ENCODE results near the gene TLE1.
"Not testable (repeated sequence)": the region's sequence is repeated elsewhere in the genome, so short reads cannot be mapped to it uniquely, and the experiment has no call there.

TLE1 gene

GRCh38 chr9:81652058-81652687, 37.2 kb downstream of the TLE1 start:
- no peak for DNase-seq (ENCODE audit: low read depth)

- no peak for DNase-seq (ENCODE audit: low read depth)
Measured at GRCh38 chr9:81650586-81651515, 38.5 kb downstream of the TLE1 start.

- DNase-seq (ENCODE audit: low read depth): no peak
Measured at GRCh38 chr9:81649475-81650240, 39.7 kb downstream of the TLE1 start.

DNA sequence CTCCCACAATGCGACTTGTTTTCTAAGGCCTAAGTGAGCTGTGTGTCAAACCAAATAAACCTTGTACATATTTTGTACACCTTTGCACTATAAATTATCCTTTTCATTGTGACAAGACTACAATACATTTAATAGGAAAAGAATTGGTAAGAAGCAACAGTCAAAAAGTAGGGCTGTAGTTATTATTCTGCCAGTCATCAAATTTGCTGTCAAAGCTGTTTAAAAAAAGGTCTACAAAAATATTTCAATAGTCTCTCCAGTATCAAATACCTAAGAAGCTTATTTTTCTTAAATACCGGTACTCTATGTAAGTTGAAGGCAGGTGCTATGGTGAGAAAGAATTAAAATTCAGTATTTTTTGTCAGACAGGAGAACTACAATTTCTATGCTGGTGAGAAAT, 40.5 kb downstream of the TLE1 start:
- DNase-seq (ENCODE audit: low read depth): no peak

DNA sequence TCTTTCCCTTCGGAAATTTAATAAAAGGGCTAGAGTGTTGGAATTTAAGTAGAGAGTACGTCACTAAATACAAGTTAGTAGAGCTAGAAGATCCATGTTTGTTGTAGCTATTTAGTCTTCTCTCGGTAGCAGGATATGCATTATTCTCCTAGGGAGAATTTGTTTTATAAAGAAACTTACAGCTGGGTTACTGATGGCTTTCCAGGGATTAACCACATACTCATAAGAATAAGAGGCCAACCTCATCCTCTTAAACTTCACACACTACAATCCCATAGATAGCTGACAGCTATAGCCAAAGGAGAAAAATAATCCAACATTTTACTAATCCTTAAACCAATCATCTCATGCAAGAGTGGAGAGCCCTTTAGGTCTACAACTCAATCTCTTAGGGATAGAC, 43.0 kb downstream of the TLE1 start:
- DNase-seq (ENCODE audit: low read depth): no peak

- not testable (repeated sequence) for DNase-seq (ENCODE audit: low read depth)
Measured at GRCh38 chr9:81644513-81644912, 44.8 kb downstream of the TLE1 start.

GRCh38 chr9:81637276-81637675, 52.1 kb downstream of the TLE1 start:
- no peak for DNase-seq (ENCODE audit: low read depth)

GRCh38 chr9:81636255-81636599, 53.1 kb downstream of the TLE1 start:
- DNase-seq (ENCODE audit: low read depth): no peak

GRCh38 chr9:81635521-81636254, 53.7 kb downstream of the TLE1 start:
- no peak for DNase-seq (ENCODE audit: low read depth)

DNA sequence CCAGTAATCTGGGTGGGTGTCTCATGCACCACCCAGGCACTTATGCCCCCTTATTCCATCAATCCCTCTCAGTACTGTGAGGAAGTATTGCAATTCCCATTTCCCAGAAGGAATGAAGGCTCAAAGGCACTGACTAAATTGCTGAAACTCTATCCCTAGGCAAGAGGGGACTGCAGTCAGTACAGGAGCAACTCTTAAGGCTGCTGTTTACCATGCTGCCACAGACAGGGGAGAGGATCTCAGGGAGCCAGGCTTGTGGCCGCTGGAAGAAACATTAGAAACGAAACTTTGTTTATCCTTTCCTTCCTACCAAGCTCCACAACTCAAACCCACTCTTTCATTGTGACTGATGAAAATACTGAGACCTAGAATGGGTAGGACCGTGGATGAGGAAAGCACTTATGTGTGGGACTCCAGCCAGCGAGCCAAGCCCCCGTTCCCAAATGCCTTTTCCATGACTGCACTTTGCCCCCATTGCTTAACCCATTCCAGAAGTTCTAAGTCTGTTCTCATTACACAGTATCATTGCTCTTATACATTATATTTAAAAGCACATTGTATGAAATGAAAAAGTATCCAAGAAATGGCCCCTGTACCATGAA, 54.3 kb downstream of the TLE1 start:
- DNase-seq (ENCODE audit: low read depth): no peak

DNA sequence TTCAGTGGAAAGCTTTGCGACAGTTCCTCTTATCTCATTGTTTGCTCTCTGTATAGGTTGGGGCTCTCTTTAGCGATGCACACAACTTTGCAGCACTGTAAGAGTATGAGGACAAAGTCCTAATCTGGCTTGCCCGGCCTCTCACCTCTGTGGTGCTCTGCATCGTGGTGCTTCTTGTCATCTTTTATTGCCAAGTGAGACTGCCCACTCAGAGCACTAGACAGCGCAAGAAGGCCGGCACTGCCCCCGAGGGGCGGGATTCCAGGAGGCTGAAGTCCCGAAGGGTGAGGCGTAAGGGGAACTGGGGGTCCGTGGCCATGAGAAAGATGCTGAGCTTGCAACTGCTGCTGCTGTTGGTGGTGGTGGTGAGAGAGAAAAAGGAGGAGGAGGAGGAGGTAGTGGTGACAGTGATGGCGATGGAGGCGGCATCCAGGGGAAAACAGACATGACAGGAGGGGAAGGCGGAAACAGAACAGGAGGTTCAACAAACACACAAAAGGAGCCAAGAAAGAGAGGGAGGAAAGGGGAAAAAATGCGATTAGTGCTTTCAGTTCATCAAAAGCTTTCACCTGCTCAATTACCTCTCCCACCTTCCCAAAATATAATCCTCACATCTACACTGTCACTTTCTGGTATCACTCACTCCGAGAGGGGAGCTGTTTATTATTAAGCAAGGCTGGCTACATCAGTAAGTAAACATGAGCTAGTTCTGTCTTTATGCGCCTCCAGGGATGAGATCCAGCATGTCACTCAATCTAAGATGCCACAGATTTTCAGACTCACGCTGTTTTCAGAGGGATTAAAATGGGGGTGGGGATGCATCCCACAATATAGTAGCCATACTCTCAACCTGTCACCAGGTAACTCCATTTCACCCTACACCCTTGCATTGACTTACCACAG, 55.1 kb downstream of the TLE1 start:
- no peak for DNase-seq (ENCODE audit: low read depth)

GRCh38 chr9:81632599-81632998, 56.7 kb downstream of the TLE1 start:
- no peak for DNase-seq (ENCODE audit: low read depth)

GRCh38 chr9:81631218-81631745, 58.1 kb downstream of the TLE1 start:
- no peak for DNase-seq (ENCODE audit: low read depth)

- DNase-seq (ENCODE audit: low read depth): no peak
Measured at GRCh38 chr9:81629440-81629839, 59.9 kb downstream of the TLE1 start.

GRCh38 chr9:81628897-81629296, 60.5 kb downstream of the TLE1 start:
- no peak for DNase-seq (ENCODE audit: low read depth)

- DNase-seq (ENCODE audit: low read depth): no peak
Measured at GRCh38 chr9:81627481-81627880, 61.9 kb downstream of the TLE1 start.

GRCh38 chr9:81626511-81626910, 62.8 kb downstream of the TLE1 start:
- DNase-seq (ENCODE audit: low read depth): no peak

DNA sequence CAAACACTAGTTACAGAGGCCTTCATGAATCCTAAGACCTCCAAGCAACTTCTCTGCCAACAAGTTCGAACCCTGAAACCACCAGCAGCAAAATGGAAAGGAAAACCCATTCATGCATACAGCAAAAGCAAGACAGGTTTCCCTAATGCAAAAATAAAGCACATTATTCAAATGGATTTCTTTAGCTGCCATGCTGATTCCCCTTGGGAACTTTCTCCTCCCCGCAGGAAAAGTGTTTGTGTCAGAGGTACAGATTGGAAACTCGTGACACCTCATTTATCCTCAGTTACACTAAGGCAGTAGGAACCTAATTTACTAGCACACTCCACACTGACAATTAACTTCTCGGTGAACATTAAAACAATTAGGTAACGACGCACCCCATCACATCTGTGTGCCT, 63.4 kb downstream of the TLE1 start:
- no peak for DNase-seq (ENCODE audit: low read depth)

DNA sequence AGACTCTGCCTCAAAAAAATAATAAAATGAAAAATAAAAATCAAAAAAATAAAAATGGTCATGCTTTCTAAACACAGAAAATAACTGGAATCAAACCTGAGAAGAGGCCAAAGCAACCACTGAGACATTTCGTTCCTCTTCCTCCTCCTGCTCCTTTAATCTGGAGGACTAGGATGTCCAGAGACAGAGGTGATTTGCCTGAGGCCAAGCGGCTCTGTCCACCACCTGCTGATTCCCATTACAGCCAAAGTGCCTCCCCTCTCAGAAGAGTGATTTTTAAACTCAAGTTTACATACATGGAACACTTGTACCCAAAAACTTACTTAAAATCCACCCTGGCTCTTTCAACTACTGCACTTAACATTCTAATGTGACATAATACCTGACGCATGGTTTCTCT, 65.6 kb downstream of the TLE1 start:
- DNase-seq (ENCODE audit: low read depth): no peak

DNA sequence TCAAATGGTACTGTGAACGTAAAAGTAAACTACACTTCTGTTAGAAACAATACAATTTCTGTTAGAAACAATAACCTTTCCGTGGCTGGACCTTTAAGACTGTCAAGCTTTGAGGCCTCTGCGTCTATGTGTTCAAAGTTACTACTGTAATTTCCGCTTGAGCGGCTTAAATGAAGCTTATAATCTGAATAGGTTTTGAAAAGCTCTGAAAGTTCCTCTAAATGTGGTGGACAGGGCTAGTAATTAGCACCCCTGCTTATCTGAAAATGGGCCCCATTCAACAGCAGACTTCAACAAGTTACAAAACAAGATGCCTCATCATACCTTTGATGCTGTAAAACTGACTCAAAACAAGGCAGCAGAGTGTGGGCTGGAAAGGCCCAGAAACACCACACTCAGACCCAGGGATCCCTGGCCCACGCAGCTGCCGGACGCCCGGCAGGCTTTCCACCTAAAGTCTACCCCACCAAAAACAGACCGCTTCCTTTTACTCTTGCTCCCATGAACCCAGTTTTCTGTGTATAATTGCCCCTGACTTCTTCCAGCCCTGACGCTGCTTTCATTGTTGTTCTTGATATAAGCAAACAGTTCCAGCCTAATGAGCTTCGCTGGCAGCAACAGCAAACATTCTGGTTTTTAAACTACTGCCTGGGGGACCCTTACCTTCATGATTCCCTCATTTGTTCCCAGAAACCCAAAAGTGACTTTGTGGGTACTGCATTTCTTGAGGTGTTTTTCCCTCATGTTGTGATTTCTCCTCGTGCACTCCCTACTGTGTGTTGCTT, 66.7 kb downstream of the TLE1 start:
- DNase-seq (ENCODE audit: low read depth): no peak

Measured in stimulated activated CD8-positive, alpha-beta memory T cell treated with anti-CD3 and anti-CD28 coated beads, Interleukin-7, amount 100 ng/mL, for 24 hours (primary cell).